Activated T-helper 9 cell treated with anti-CD3 and anti-CD28 coated beads, Interleukin-2, amount 50 U/mL, for 16 hours (primary cell): ENCODE results near the gene TMEM88.
"Not testable (repeated sequence)": the region's sequence is repeated elsewhere in the genome, so short reads cannot be mapped to it uniquely, and the experiment has no call there.

ENCODE experiments used
- DNase-seq: peaks from one replicate; pipeline ENCODE4 v3.0.0-alpha.2; 2020; ENCODE audit warnings: low read depth

TMEM88 gene

DNA sequence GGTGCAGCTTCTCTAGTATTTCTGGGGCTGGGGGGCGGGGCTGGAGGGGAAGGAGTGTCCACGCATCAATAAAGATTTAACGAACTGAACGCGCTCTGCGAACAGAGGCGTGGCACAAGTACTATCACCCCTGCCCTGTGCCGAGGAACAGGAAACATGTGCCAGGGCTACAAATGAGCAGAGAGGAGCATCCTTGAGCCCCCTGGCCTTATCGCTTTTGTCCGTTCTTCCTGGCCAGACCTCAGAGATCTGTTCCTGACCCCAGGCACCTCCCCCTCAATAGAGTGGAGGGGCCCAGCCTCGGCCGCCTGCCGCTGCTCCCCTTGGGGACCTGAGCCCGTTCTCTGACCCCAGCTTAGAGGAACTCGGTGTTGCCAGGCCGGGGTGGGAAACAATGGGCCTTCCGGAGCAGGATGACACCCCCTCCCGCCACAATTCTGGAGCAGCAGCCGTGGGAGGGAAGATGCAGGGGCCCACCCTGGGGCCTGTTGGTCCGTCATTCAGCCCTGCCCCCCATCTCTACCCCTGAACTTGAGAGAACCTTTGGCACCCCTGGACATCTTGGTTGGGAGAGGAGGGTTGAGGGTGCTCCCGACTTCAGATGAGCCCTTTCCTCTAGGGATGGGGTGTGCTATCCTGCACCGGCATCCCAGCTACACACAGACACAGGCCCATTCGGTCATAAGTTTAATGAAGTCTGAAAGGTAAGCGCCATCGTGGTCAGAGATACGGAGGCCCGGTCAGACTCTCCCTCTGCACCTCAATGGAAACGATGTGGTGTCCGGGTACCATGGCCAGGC, 1.3 kb downstream of the TMEM88 start:
- no peak for DNase-seq

DNA sequence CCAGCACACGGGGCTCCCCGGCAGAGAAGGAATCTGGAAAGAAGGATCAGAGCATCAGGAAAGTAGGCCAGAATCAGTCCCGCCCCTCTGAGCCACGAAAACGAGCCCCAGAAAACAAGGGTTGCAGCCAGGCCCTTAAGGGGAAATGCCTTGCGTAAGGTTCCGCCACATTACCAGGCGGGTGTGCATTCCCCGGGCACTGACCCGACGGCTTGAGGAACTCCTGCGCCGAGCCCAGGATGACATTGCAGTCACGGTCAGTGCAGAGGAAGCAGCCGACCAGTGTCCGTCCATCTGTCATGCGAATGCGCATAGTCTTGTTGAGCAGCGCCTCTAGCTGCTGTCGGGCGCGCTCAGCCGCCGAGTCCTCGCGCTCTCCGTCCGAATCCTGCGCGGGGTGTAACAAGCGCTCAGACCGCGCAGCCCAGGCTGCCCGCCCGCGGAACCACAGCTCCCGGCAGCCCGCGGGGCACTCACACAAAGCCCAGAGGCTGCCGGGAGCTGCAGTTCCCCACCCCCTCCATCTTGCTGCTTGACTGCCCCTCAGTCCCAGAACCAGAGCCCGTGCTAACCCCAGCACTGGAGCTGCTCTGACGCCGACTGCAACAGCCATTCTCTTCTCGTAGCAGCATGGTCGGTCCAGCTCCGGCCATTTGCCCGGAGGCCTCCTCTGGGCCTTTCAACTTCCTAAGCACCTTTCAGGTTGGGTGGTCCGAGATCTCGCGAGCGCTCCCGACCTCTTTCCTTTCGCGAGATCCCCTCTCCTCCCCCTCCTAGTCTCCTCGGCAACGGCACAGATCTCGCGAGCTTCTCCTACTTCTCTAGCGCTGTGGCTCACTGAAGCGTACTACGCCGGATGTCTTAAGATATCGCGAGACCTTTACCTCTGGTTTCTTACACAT, 2.2 kb downstream of the TMEM88 start, which contains the start of gene NAA38:
NAA38 (minus strand) TSS at position 749 of the 902 bp plus-strand sequence; CDS start at position 653, 96 bp downstream.
- DNase-seq, result peak; percentile 84

DNA sequence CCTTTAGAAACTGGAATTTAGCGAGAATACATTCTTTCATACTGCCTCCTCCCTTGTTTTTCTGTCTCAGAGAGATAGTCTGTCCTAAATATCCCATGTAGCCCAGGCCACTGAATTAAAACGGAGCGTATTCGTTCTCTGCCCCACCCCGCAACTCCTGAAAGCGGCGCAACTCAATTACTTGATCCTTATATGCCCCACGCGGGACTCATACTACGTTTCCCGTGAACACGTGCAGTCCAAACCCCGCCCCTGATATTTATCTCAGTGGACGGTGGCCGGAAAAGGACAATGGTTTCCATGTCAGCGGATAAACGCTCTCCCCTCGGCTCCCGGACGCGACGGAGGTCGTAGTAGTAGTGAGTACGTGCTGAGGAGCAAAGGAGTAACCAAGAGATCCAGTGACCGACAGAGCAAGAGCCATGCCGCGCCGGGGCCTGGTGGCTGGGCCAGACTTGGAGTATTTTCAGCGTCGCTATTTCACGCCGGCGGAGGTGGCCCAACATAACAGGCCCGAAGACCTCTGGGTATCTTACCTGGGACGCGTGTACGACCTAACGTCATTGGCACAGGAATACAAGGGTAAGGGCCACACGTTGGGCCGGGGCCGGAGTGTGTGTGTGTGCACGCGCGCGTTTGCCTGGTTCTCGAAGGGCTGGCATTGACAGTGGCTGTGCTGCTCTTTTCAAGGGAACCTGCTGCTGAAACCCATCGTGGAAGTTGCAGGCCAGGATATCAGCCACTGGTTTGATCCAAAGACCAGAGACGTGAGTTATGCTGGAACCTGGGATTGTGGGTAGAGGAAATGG, 3.1 kb downstream of the TMEM88 start, which contains the start of gene CYB5D1:
CYB5D1 (plus strand) TSS at position 291 of the 809 bp plus-strand sequence; CDS start at position 423, 132 bp downstream.
- DNase-seq, result peak; percentile 79

- no peak for DNase-seq
Measured at GRCh38 chr17:7858522-7858810, 3.6 kb downstream of the TMEM88 start.

DNA sequence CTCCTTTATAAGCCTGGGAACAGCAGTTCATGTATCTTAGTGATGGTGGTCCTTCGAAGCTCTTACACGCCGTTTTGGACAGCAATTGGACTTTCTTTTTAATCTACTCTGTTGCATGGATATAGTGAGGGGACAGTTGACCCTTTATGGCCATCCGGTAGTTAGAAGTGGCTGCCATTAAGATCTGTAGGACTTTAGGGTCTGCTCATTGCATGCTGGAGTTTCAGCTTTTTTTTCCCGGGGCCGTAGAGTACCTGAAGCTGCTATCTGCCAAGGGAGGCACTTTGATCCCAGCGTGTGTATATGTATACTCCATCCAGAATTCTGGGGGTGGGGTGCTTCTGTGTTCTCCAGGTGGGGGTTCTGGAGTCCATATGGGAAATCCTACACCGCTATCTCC, 4.2 kb downstream of the TMEM88 start:
- DNase-seq, result no peak

DNA sequence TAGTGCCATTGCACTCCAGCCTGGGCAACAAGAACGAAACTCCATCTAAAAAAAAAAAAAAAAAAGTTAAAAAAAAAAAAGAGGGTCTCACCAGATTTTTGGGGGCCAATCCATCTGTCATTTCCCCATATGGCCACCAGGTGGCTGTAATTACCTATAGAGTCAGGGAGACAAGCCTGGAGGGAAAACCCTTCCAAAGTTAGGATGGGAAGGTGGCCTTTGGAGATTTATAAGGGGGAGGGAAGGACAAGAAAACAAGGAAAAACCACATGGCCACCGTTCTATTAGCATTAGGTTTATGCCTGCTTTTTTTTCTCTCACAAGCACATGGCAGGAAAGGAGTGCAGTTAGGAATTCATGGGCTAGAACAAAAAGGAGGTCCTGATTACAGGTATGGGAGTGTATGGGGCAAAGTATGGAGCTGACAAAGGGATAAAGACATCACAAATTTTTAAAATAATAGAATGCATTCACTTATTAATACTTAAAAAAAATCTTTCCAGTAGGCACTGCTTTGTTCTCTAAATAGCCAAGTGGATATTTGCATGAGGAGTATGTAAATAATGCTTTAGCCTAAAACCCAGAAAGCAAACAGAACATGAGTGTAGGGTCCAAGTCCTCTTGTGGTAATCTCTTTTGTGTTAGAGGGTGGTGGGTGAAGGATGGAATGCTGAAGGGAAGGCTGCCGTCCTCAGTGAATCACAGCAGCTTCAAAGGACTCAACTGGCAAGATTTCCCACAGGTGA, 8.0 kb downstream of the TMEM88 start:
- DNase-seq, result no peak

DNA sequence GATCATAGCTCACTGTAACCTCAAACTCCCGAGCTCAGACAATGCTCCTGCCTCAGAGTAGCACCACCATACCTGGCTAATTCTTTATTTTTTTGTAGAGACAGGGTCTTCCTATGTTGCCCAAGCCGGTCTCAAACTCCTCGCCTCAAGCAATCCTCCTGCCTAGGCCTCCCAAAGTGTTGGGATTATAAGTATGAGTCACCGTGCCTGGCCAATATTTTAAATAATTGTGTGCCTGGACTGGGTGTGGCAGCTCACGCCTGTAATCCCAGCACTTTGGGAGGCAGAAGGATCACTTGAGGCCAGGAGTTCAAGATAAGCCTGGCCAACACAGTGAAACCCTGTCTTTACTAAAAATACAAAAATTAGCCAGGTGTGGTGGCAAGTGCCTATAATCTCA, 9.5 kb downstream of the TMEM88 start:
- not testable (repeated sequence) for DNase-seq

- DNase-seq, result no peak
Measured at GRCh38 chr17:7864995-7865650, 10.3 kb downstream of the TMEM88 start.

- no peak for DNase-seq
Measured at GRCh38 chr17:7867881-7868329, 13.0 kb downstream of the TMEM88 start.

GRCh38 chr17:7873051-7873450, 18.2 kb downstream of the TMEM88 start:
- no peak for DNase-seq

DNA sequence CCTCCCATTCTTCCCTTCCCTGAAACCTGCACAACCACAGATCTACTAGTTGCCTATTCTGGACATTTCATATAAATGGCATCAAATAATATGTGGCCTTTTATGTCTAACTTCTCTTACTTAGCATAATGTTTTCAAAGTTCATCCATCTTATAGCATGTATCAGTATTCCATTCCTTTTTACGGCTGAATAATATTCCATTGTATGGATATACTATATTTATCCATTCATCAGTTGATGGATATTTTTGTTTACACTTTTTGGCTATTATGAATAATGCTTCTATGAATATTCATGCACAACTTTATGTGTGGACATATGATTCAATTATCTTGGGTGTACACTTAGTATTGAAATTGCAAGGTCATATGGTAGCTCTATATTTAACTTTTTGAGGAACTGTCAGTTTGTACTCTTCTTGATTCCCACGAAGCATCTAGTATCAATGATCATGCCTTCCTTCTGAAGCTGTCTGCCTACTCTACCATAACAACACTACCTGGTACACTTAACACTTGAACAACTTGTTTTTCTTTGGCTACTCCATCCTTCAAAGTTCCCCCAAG, 21.0 kb downstream of the TMEM88 start:
- DNase-seq, result no peak

DNA sequence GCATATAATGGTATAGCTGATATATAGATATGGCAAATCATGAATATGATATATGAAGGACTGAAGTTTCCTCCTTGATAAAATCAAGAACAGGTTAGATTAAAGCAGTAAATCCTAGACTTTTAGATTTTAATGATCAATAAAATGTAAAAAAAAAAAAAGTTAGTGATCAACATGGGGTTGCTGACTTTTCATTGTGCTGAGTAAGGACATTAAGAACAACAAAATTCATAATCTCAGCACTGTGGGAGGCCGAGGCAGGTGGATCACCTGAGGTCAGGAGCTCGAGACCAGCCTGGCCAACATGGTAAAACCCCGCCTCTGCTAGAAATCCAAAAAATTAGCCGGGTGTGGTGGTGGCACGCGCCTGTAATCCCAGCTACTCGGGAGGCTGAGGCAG, 23.4 kb downstream of the TMEM88 start:
- DNase-seq, result no peak

- DNase-seq, result no peak
Measured at GRCh38 chr17:7880076-7880868, 25.4 kb downstream of the TMEM88 start.

DNA sequence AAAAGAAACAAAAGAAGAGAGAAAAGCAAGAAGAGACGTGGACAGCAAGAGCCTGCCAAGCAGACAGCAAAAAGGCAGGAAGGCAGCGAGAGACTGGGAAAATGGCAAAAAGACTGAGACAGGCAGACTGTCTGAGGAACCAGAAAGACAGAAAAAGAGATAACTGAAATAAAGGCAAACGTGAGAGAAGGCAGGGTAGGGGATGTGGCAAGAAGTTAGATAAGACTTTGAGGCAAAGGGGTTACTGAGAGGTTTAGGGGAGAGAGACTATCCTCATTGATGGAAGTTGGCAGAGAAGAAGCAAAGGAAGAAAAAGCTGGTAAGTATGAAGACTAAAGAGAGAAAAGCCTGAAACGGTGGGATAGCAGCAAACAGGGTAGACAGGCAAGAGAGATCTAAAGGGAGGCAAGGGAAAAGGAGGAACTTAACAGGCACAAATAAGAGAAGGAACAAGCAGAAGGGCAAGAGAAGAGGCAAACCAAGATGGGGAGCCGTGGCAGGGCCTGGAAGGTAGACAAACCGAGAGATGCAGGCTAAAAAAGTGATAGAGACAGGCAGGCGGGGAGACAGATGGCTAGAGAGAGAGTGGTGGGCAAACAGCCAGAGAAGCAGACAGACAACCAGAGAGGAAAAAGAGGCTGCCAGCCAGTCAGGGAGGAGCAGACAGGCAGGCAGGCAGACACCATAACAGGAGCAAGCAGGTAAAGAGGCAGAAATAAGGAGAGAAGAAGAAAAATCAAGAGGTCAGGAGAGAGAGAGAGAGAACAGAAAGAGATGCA, 26.6 kb downstream of the TMEM88 start:
- DNase-seq, result no peak

GRCh38 chr17:7882068-7882467, 27.2 kb downstream of the TMEM88 start:
- no peak for DNase-seq

- DNase-seq, result no peak
Measured at GRCh38 chr17:7882629-7883028, 27.8 kb downstream of the TMEM88 start.

- no peak for DNase-seq
Measured at GRCh38 chr17:7883781-7884386, 29.0 kb downstream of the TMEM88 start.

GRCh38 chr17:7884581-7885366, 29.9 kb downstream of the TMEM88 start:
- peak; percentile 34 for DNase-seq
